ENCODE results near the gene TPST2.

DNA sequence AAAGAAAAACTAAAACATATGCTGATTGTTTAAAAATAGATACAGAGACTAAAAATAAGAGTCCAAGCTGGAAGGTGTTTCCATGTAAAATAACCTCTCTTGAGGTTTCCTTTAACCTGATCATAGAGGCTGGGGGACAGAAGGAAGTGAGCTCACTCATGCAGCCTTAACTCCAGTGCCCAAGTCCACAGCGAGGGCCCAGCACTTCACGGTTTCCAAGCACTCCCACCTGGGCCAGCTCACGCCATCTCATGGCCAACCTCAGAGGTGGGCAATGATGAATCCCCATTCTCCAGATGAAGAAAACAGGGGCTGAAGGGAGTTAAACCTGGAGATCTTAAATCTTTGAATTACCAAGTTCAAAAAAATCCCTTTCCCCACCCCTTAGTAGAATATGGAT, 62.8 kb downstream of the TPST2 start:
- TF ChIP-seq, protein P1, sequence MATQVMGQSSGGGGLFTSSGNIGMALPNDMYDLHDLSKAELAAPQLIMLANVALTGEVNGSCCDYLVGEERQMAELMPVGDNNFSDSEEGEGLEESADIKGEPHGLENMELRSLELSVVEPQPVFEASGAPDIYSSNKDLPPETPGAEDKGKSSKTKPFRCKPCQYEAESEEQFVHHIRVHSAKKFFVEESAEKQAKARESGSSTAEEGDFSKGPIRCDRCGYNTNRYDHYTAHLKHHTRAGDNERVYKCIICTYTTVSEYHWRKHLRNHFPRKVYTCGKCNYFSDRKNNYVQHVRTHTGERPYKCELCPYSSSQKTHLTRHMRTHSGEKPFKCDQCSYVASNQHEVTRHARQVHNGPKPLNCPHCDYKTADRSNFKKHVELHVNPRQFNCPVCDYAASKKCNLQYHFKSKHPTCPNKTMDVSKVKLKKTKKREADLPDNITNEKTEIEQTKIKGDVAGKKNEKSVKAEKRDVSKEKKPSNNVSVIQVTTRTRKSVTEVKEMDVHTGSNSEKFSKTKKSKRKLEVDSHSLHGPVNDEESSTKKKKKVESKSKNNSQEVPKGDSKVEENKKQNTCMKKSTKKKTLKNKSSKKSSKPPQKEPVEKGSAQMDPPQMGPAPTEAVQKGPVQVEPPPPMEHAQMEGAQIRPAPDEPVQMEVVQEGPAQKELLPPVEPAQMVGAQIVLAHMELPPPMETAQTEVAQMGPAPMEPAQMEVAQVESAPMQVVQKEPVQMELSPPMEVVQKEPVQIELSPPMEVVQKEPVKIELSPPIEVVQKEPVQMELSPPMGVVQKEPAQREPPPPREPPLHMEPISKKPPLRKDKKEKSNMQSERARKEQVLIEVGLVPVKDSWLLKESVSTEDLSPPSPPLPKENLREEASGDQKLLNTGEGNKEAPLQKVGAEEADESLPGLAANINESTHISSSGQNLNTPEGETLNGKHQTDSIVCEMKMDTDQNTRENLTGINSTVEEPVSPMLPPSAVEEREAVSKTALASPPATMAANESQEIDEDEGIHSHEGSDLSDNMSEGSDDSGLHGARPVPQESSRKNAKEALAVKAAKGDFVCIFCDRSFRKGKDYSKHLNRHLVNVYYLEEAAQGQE (IDR thresholded peaks at IDR 0.05; ENCODE audit: insufficient read depth in 1 of 2, low read depth in 2 of 2, low read length in 2 of 2) = no peak
- TF ChIP-seq POLR2AphosphoS5 (IDR thresholded peaks at IDR 0.05; ENCODE audit: low read depth, low read length) (no peak), FOXP2 (optimal IDR thresholded peaks at IDR 0.05; ENCODE audit: borderline replicate concordance, extremely low read depth, extremely low read length, insufficient read depth) (no peak), TAF1 (IDR thresholded peaks at IDR 0.05; ENCODE audit: borderline replicate concordance, insufficient read depth, low read length) (no peak)

All from PFSK-1 (cell line).